CD14-positive monocyte (primary cell): Measurements from ENCODE around the gene TPCN1. TPM values are rescaled to one million over a fixed set of nuclear protein-coding genes. Genes with fewer than 3 reads are reported as not detected.
A peak's percentile ranks its signal among the peaks of the same experiment; 100 is the strongest.

Experiments used
- DNase-seq, 3 donors: peaks; one replicate each; pipeline ENCODE4 v3.0.0-alpha.2; 2011 to 2022
- H2AFZ ChIP-seq: 2 replicates; pipeline ENCODE4 v1.6.0; 2012; ENCODE audit warnings: mild to moderate bottlenecking, low read depth, low read length, inconsistent platforms; ENCODE audit not compliant: insufficient read depth, poor library complexity, severe bottlenecking
- H3K27ac ChIP-seq, 2 donors: 1 replicate in 1 of 2; 2 replicates in 1 of 2; pipeline ENCODE4 v1.5.1; 2012 to 2013; ENCODE audit warnings: low read length in 2 of 2, control low read depth in 1 of 2, inconsistent platforms in 1 of 2, low read depth in 1 of 2, mild to moderate bottlenecking in 1 of 2
- H3K27me3 ChIP-seq, 2 donors: one replicate each; pipeline versions ENCODE4 v1.6.0 to v1.6.1; 2011 to 2013; ENCODE audit warnings: low read length in 2 of 2; ENCODE audit not compliant: control insufficient read depth in 2 of 2, insufficient read depth in 2 of 2
- H3K36me3 ChIP-seq, 2 donors: replicated peaks in 1 of 2; 1 replicate in 1 of 2; 2 replicates in 1 of 2; pipeline versions ENCODE4 v1.5.1 to v1.6.1; 2012 to 2013; ENCODE audit warnings: low read length in 2 of 2, control low read depth in 1 of 2, inconsistent platforms in 1 of 2, mild to moderate bottlenecking in 1 of 2; ENCODE audit not compliant: insufficient read depth in 2 of 2, control insufficient read depth in 1 of 2
- H3K4me1 ChIP-seq, 2 donors: 1 replicate in 1 of 2; 2 replicates in 1 of 2; pipeline versions ENCODE4 v1.5.1 to v1.6.1; 2012 to 2013; ENCODE audit warnings: low read length in 2 of 2, control low read depth in 1 of 2, inconsistent platforms in 1 of 2, mild to moderate bottlenecking in 1 of 2, moderate library complexity in 1 of 2; ENCODE audit not compliant: insufficient read depth in 2 of 2, control insufficient read depth in 1 of 2
- H3K4me2 ChIP-seq: replicated peaks from 2 replicates; pipeline ENCODE3; 2012; ENCODE audit warnings: low read length, moderate library complexity, mild to moderate bottlenecking; ENCODE audit not compliant: poor library complexity, severe bottlenecking; ENCODE audit errors: extremely low read depth
- H3K4me3 ChIP-seq, 3 experiments: fragments of 200-600 bp in 1 of 3; sonication (generic) in 1 of 3; replicated peaks in 1 of 3; 1 replicate in 2 of 3; 2 replicates in 1 of 3; pipeline ENCODE4 v1.5.1; 2011 to 2013; ENCODE audit warnings: low read length in 3 of 3, mild to moderate bottlenecking in 3 of 3, control low read depth in 2 of 3, low read depth in 2 of 3, inconsistent platforms in 1 of 3, moderate library complexity in 1 of 3
- H3K79me2 ChIP-seq: 2 replicates; pipeline ENCODE4 v1.6.0; 2012; ENCODE audit warnings: mild to moderate bottlenecking, control low read depth, inconsistent platforms, low read length, moderate library complexity; ENCODE audit not compliant: insufficient read depth
- H3K9ac ChIP-seq: 2 replicates; pipeline ENCODE4 v1.6.0; 2017; ENCODE audit warnings: low read length, mild to moderate bottlenecking; ENCODE audit not compliant: insufficient read depth, poor library complexity, severe bottlenecking
- H3K9me3 ChIP-seq, 2 donors: replicated peaks in 1 of 2; 1 replicate in 1 of 2; 2 replicates in 1 of 2; pipeline versions ENCODE4 v1.5.1 to v1.6.1; 2012 to 2013; ENCODE audit warnings: low read length in 2 of 2, control low read depth in 1 of 2; ENCODE audit not compliant: control insufficient read depth in 1 of 2, insufficient read depth in 1 of 2
- H4K20me1 ChIP-seq: 2 replicates; pipeline ENCODE4 v1.6.0; 2012; ENCODE audit warnings: mild to moderate bottlenecking, low read length, control low read depth, moderate library complexity; ENCODE audit not compliant: insufficient read depth
- H3K27ac Mint-ChIP-seq, 7 donors: one replicate each; pipeline ENCODE4 v1.8.0; 2020; ENCODE audit warnings: mild to moderate bottlenecking in 7 of 7, mixed read lengths in 7 of 7, moderate library complexity in 6 of 7, inconsistent platforms in 2 of 7
- H3K27me3 Mint-ChIP-seq, 3 donors: one replicate each; pipeline ENCODE4 v1.8.0; 2021 to 2022; ENCODE audit warnings: low read depth in 3 of 3, mild to moderate bottlenecking in 3 of 3, mixed read lengths in 3 of 3, moderate library complexity in 3 of 3, inconsistent platforms in 1 of 3
- H3K36me3 Mint-ChIP-seq, 2 donors: one replicate each; pipeline ENCODE4 v1.8.0; 2020; ENCODE audit warnings: mixed read lengths in 2 of 2, inconsistent platforms in 1 of 2, mild to moderate bottlenecking in 1 of 2
- H3K4me1 Mint-ChIP-seq: one replicate; pipeline ENCODE4 v1.8.0; 2020; ENCODE audit warnings: mild to moderate bottlenecking, mixed read lengths
- H3K4me3 Mint-ChIP-seq, 2 donors: one replicate each; pipeline ENCODE4 v1.8.0; 2020; ENCODE audit warnings: mild to moderate bottlenecking in 2 of 2, mixed read lengths in 2 of 2, moderate library complexity in 1 of 2
- H3K9me3 Mint-ChIP-seq, 7 donors: one replicate each; pipeline ENCODE4 v1.8.0; 2020 to 2022; ENCODE audit warnings: mixed read lengths in 7 of 7, mild to moderate bottlenecking in 6 of 7, moderate library complexity in 6 of 7, inconsistent platforms in 2 of 7
- WGBS: methylation state at CpG from one replicate; pipeline ENCODE4 v1.1.5; 2013; ENCODE audit warnings: missing lambda C conversion rate; ENCODE audit not compliant: insufficient coverage; 5-methylcytosine and 5-hydroxymethylcytosine counted together
- intact Hi-C, 2 donors: fragments of 100-400 bp; cut with micrococcal nuclease; formaldehyde crosslinking; loops; one replicate each; pipeline versions ENCODE4 v1.15.0 to v1.15.1; 2023
- polyA plus RNA-seq, 3 donors: library from polyadenylated mRNA; depleted of rRNA in 1 of 3; unstranded in 2 of 3; stranded (reverse) in 1 of 3; fragments of 300-500 nt in 2 of 3; fragments of >200 nt in 1 of 3; fragmentation: Illumina TruSeq in 2 of 3; gene quantifications; 1 replicate in 2 of 3; 2 replicates in 1 of 3; pipeline ENCODE4 v1.2.3, GENCODE V29; 2012 to 2021
- TF ChIP-seq, protein P1 (sequence below): fragments of 200-600 bp; IDR thresholded peaks from one replicate; pipeline ENCODE4 v1.8.0; 2022; ENCODE audit warnings: antibody characterized with exemption, mild to moderate bottlenecking

TPCN1 gene
- polyA plus RNA-seq, 3 donors: 20.4 to 110 (median 34.9) TPM

DNA sequence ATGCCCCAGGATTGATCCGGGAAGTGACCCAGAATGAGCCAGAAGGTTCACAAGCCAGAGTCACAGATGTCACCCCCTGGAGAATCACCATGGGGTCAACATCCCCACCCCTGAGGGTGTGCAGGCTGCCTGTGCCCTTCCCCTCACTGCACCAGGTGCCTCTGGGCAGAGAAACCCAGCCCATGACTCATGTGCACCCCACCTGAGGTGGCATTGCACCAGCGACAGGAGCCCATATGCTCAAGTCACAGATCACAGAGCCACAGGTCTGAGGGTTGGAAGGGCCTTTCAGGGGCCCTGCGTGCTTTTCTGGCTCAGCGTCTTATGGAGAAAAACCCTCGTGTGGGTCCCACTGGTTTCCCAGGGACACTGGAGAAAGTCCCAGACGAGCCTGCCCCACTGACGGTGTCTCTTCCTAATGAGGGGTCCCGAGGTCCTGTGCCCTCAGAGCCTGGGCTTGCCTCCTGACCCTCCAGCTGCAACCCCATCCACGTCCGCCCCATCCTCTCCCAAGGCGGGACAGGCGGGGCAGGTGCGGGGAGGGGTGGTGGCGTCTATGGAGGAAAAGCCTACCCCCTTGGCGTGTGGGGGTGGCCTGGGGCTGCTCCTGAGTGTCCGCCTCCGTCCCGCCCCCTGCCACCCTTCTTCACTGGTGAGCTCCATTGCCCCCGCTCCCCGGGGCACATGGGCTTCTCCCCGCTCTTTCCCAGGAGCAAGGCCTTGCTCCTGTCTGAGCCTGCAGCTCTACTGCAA is 66.1 kb downstream of the TPCN1 start:
- H3K4me1 ChIP-seq: no peaks in the 10 kb centered on the region
- H3K9ac ChIP-seq: no peak overlapping the region
- H3K79me2 ChIP-seq: no peaks in the 10 kb centered on the region
- H3K27me3 ChIP-seq: no peaks in the 10 kb centered on the region
- intact Hi-C loops: no loop called here
- no peaks in the 10 kb centered on the region for H3K9me3 ChIP-seq
- H3K27ac Mint-ChIP-seq: peak overlapping the region in 3 of 7 donors; percentile 4 to 52 (median 10)
- H3K4me3 Mint-ChIP-seq: no peak overlapping the region
- H3K36me3 ChIP-seq: peaks cover 97 to 100% of the 10 kb centered on the region in 2 donors
- TF ChIP-seq, protein P1, sequence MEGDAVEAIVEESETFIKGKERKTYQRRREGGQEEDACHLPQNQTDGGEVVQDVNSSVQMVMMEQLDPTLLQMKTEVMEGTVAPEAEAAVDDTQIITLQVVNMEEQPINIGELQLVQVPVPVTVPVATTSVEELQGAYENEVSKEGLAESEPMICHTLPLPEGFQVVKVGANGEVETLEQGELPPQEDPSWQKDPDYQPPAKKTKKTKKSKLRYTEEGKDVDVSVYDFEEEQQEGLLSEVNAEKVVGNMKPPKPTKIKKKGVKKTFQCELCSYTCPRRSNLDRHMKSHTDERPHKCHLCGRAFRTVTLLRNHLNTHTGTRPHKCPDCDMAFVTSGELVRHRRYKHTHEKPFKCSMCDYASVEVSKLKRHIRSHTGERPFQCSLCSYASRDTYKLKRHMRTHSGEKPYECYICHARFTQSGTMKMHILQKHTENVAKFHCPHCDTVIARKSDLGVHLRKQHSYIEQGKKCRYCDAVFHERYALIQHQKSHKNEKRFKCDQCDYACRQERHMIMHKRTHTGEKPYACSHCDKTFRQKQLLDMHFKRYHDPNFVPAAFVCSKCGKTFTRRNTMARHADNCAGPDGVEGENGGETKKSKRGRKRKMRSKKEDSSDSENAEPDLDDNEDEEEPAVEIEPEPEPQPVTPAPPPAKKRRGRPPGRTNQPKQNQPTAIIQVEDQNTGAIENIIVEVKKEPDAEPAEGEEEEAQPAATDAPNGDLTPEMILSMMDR: no peak
- peaks cover 0 to 2% (median 0%) of the 10 kb centered on the region in 3 donors for H3K27me3 Mint-ChIP-seq
- no peak overlapping the region for H3K27ac ChIP-seq
- H3K4me2 ChIP-seq: no peak overlapping the region
- H2AFZ ChIP-seq: no peak overlapping the region
- H3K9me3 Mint-ChIP-seq: no peaks in the 10 kb centered on the region
- no peaks in the 10 kb centered on the region for H3K4me1 Mint-ChIP-seq
- WGBS: 98% methylated on average over 12 of the region's 21 CpGs
- H3K4me3 ChIP-seq: no peak overlapping the region
- peaks cover 82 to 99% of the 10 kb centered on the region in 2 donors for H3K36me3 Mint-ChIP-seq
- H4K20me1 ChIP-seq: no peaks in the 10 kb centered on the region
- DNase-seq: no peak

- 93% methylated on average over 10 of the region's 19 CpGs for WGBS
Observed at GRCh38 chr12:113287899-113288282, 66.6 kb downstream of the TPCN1 start.

More at GRCh38 chr12:113287899-113288282, 66.6 kb downstream of the TPCN1 start:
- H3K27ac ChIP-seq: no peak overlapping the region
- H3K4me3 Mint-ChIP-seq: no peak overlapping the region
- no peaks in the 10 kb centered on the region for H3K4me1 Mint-ChIP-seq
- H3K27ac Mint-ChIP-seq: no peak overlapping the region
- intact Hi-C loops: no loop called here
- no peak overlapping the region for H3K4me2 ChIP-seq
- peaks cover 100% of the 10 kb centered on the region in 2 donors for H3K36me3 ChIP-seq
- TF ChIP-seq, protein P1: no peak
- peaks cover 87 to 99% of the 10 kb centered on the region in 2 donors for H3K36me3 Mint-ChIP-seq
- no peak for DNase-seq
- no peak overlapping the region for H2AFZ ChIP-seq
- no peak overlapping the region for H3K9ac ChIP-seq
- no peaks in the 10 kb centered on the region for H3K9me3 ChIP-seq
- no peaks in the 10 kb centered on the region for H3K79me2 ChIP-seq
- no peaks in the 10 kb centered on the region for H3K4me1 ChIP-seq
- no peaks in the 10 kb centered on the region for H3K27me3 ChIP-seq
- H3K4me3 ChIP-seq: no peak overlapping the region
- H3K9me3 Mint-ChIP-seq: no peaks in the 10 kb centered on the region
- peaks cover 0 to 2% (median 0%) of the 10 kb centered on the region in 3 donors for H3K27me3 Mint-ChIP-seq
- no peaks in the 10 kb centered on the region for H4K20me1 ChIP-seq
